Measurements from ENCODE around the gene SLC38A10.

SLC38A10 gene

DNA sequence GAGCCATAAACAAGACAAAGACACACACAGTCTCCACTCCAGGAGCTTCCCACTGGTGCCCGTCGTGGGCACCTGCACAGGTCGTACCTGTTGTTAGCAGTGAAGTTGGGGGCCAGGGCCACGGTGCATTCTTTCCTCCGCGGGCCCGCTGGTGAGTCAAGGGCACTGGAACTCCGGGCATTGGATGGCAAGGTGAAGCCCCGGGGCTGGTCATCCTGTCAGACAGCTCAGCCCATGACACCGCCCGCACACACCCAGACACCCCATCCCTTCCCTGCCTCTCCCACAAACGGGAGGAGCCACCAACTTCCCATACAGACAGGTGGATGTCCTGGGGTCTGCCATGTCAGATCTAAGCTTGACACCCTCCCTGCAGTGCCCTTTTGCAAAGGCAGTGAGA, 88.5 kb downstream of the SLC38A10 start:
- Histone ChIP-seq H3K36me3 (ENCODE audit: control insufficient read depth, low read depth, low read length) (peaks cover 3% of the 10 kb centered on the region), H3K9ac (ENCODE audit: low read length) (no peak overlapping the region)

DNA sequence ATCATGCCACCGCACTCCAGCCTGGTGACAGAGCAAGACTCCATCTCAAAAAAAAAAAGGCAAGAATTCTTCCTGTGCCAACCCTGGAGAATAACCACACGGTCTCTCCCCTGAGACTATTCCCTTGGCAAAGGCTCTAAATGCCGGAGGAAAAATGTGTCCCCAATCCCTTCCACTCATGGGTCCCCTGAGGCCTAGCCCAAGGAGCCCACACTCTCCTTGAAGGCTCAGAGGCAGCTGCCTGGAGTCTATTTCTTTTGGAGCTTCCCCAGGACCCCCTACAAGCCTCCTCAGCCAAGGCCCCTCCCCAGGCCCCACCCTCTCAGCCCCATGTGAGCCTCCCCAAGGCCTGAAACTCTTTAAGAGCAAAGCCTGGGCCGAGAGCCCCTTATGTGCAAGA, 88.9 kb downstream of the SLC38A10 start:
- H3K27me3 ChIP-seq (ENCODE audit: control insufficient read depth, insufficient read depth, low read length), result no peaks in the 10 kb centered on the region
- no peaks in the 10 kb centered on the region for H3K9me3 ChIP-seq (ENCODE audit: control insufficient read depth, low read depth, low read length)
- H3K27ac ChIP-seq (ENCODE audit: low read length), result no peak overlapping the region
- H3K36me3 ChIP-seq (ENCODE audit: control insufficient read depth, low read depth, low read length), result peaks cover 3% of the 10 kb centered on the region
- H3K4me1 ChIP-seq (ENCODE audit: control insufficient read depth, low read depth, low read length), result no peaks in the 10 kb centered on the region
- no peak overlapping the region for H3K4me3 ChIP-seq (ENCODE audit: low read length)
- no peak overlapping the region for H3K9ac ChIP-seq (ENCODE audit: low read length)

More for the DNA sequence above, 88.5 kb downstream of the SLC38A10 start:
- Histone ChIP-seq H3K27me3 (ENCODE audit: control insufficient read depth, insufficient read depth, low read length) (no peaks in the 10 kb centered on the region), H3K4me1 (ENCODE audit: control insufficient read depth, low read depth, low read length) (no peaks in the 10 kb centered on the region), H3K9me3 (ENCODE audit: control insufficient read depth, low read depth, low read length) (no peaks in the 10 kb centered on the region), H3K27ac (ENCODE audit: low read length) (no peak overlapping the region), H3K4me3 (ENCODE audit: low read length) (no peak overlapping the region)

DNA sequence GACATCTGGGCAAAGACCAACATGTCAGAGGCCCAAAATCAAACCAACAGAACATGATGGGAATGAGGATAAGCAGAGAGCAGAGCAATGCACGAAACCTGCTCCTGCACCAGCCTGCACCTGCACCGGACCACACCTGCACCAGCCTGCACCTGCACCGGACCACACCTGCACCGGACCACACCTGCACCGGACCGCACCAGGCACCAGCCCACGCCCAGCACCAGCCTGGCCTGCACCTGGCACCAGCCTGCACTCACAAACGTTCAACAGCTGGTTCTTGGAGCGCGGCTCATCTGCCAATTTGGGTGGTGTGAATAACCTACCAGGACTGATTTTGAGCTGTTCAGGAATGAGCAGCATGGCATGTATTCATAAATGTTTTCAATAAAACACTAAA, 90.5 kb downstream of the SLC38A10 start:
- no peaks in the 10 kb centered on the region for H3K9me3 ChIP-seq (ENCODE audit: control insufficient read depth, low read depth, low read length)
- H3K27ac ChIP-seq (ENCODE audit: low read length), result no peak overlapping the region
- no peak overlapping the region for H3K4me3 ChIP-seq (ENCODE audit: low read length)
- peaks cover 3% of the 10 kb centered on the region for H3K36me3 ChIP-seq (ENCODE audit: control insufficient read depth, low read depth, low read length)
- H3K27me3 ChIP-seq (ENCODE audit: control insufficient read depth, insufficient read depth, low read length), result no peaks in the 10 kb centered on the region
- H3K4me1 ChIP-seq (ENCODE audit: control insufficient read depth, low read depth, low read length), result no peaks in the 10 kb centered on the region
- H3K9ac ChIP-seq (ENCODE audit: low read length), result no peak overlapping the region

DNA sequence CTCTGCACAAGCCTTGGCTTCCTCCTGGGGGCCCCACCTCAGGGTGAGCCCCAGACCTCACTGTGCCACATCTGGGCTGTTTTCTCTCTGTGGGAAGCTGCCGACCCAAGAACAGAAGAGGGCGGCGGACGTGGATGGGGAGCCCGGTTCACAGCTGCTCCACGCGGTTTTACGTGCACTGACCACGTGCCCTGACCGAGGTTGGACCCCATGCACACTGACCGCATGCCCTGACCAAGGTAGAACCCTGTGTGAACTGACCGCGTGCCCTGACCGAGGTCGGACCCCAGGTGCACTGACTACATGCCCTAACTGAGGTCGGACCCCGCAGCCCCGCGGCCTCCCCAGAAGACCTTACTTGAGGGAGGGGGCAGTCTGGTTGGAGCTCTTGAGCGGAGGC, 92.0 kb downstream of the SLC38A10 start:
- Histone ChIP-seq H3K27me3 (ENCODE audit: control insufficient read depth, insufficient read depth, low read length) (no peaks in the 10 kb centered on the region), H3K4me1 (ENCODE audit: control insufficient read depth, low read depth, low read length) (no peaks in the 10 kb centered on the region), H3K9me3 (ENCODE audit: control insufficient read depth, low read depth, low read length) (no peaks in the 10 kb centered on the region), H3K4me3 (ENCODE audit: low read length) (no peak overlapping the region), H3K9ac (ENCODE audit: low read length) (no peak overlapping the region), H3K36me3 (ENCODE audit: control insufficient read depth, low read depth, low read length) (peaks cover 8% of the 10 kb centered on the region), H3K27ac (ENCODE audit: low read length) (no peak overlapping the region)

DNA sequence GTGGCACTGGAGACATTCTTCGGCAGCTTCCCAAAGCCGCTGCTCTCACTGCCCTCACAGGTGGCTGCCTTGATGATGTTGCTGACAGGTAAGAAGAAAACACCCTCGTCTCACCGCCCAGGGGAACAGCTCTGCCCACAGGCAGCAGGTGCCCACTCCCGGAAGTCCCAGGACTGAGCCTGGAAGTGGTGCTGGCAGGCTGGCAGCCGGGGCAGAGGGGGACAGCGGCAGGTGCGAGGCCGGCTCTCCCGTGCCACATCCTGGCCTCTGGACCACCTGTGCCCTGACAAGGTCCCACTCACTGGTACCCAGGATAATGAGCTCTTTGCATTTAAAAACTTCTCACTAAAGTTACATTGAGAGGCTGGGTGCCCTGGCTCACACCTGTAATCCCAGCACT, 92.8 kb downstream of the SLC38A10 start:
- Histone ChIP-seq H3K9ac (ENCODE audit: low read length) (no peak overlapping the region), H3K36me3 (ENCODE audit: control insufficient read depth, low read depth, low read length) (peaks cover 11% of the 10 kb centered on the region), H3K27me3 (ENCODE audit: control insufficient read depth, insufficient read depth, low read length) (no peaks in the 10 kb centered on the region), H3K9me3 (ENCODE audit: control insufficient read depth, low read depth, low read length) (no peaks in the 10 kb centered on the region), H3K4me1 (ENCODE audit: control insufficient read depth, low read depth, low read length) (no peaks in the 10 kb centered on the region), H3K4me3 (ENCODE audit: low read length) (no peak overlapping the region), H3K27ac (ENCODE audit: low read length) (no peak overlapping the region)

DNA sequence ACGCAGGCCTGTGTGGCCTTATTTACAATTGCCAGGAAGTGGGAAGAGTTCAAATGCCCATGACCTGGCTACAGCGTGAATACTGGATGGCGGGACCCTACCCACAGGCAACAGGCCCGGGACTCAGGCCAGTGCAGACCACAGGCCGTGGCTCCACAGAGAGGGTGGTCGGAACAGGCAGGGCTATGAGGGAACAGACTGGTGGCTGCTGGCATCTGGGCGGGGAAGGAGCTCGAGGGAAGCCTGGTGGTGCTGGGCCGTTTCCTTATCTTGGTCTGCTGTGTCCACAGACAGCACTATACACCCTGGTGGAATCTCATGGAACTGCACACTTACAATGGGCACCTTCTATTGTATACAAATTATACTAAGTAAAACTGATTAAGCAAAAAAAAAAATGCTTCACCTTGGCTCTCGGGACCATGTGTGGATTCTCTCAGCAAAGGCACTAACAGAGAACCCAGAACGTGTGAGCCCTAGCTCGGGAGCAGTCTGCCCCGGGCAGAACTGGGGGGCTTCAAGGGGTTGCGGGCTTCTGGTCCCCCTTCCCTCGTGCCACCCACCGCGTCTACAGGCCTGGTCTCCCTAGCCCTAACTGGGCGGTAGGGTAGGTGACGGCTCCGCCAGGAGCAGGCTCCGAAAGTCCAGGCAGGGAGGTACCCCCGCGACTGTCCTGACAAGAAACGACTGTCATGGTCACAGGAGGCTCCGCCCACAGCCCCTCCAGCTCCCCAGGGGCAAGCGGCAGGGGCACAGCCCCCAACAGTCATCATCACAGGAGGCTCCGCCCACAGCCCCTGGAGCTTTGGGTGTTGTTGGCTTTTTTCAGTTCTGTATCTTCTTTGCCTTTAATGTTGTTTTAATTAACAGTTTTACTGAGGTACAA, 94.2 kb downstream of the SLC38A10 start:
- Histone ChIP-seq H3K27me3 (ENCODE audit: control insufficient read depth, insufficient read depth, low read length) (no peaks in the 10 kb centered on the region), H3K9me3 (ENCODE audit: control insufficient read depth, low read depth, low read length) (no peaks in the 10 kb centered on the region), H3K36me3 (ENCODE audit: control insufficient read depth, low read depth, low read length) (peaks cover 11% of the 10 kb centered on the region), H3K27ac (ENCODE audit: low read length) (no peak overlapping the region), H3K4me3 (ENCODE audit: low read length) (no peak overlapping the region), H3K4me1 (ENCODE audit: control insufficient read depth, low read depth, low read length) (no peaks in the 10 kb centered on the region), H3K9ac (ENCODE audit: low read length) (no peak overlapping the region)

DNA sequence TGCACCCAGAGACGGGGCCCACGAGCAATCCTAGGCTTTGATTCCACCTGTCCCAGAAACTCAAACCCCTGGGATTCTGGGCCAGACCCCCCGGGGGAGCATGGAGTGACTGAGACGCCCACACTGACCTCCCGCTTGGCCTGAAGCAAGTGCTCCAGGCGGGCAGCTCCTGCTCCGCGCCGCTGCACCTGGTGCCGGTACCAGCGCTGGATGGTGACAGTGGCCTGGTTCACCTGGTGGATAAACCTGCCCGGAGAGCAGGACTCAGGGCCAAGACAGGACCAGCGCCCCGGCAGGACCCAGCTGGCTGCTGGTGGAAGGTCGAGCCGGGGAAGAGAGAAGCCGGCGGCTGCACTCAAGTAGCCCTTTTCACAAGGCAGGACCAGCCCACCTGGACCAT, 94.9 kb downstream of the SLC38A10 start:
- no peaks in the 10 kb centered on the region for H3K9me3 ChIP-seq (ENCODE audit: control insufficient read depth, low read depth, low read length)
- no peak overlapping the region for H3K4me3 ChIP-seq (ENCODE audit: low read length)
- H3K36me3 ChIP-seq (ENCODE audit: control insufficient read depth, low read depth, low read length), result peaks cover 14% of the 10 kb centered on the region
- H3K9ac ChIP-seq (ENCODE audit: low read length), result no peak overlapping the region
- no peaks in the 10 kb centered on the region for H3K27me3 ChIP-seq (ENCODE audit: control insufficient read depth, insufficient read depth, low read length)
- H3K27ac ChIP-seq (ENCODE audit: low read length), result no peak overlapping the region
- H3K4me1 ChIP-seq (ENCODE audit: control insufficient read depth, low read depth, low read length), result no peaks in the 10 kb centered on the region

DNA sequence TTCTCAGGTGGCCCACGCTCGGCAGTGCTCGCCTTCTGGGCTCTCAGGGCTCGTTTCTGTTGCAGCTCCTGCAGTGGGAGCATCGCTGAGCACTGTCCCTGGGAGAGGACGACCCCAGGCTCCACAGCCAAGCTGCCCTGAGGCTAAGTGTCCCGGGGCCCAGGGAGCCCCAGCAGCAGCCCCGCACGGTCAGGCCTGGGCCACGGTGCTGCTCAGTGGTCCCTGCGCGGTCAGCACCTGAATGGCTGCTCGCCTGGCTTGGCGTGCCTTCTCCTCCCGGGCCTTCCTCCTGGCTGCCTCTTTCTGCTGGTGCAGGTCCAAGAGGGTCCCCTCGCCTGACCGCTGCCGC, 95.7 kb downstream of the SLC38A10 start:
- H3K27me3 ChIP-seq (ENCODE audit: control insufficient read depth, insufficient read depth, low read length), result no peaks in the 10 kb centered on the region
- H3K27ac ChIP-seq (ENCODE audit: low read length), result no peak overlapping the region
- H3K4me3 ChIP-seq (ENCODE audit: low read length), result no peak overlapping the region
- no peaks in the 10 kb centered on the region for H3K4me1 ChIP-seq (ENCODE audit: control insufficient read depth, low read depth, low read length)
- no peaks in the 10 kb centered on the region for H3K9me3 ChIP-seq (ENCODE audit: control insufficient read depth, low read depth, low read length)
- H3K9ac ChIP-seq (ENCODE audit: low read length), result no peak overlapping the region
- H3K36me3 ChIP-seq (ENCODE audit: control insufficient read depth, low read depth, low read length), result peaks cover 11% of the 10 kb centered on the region

DNA sequence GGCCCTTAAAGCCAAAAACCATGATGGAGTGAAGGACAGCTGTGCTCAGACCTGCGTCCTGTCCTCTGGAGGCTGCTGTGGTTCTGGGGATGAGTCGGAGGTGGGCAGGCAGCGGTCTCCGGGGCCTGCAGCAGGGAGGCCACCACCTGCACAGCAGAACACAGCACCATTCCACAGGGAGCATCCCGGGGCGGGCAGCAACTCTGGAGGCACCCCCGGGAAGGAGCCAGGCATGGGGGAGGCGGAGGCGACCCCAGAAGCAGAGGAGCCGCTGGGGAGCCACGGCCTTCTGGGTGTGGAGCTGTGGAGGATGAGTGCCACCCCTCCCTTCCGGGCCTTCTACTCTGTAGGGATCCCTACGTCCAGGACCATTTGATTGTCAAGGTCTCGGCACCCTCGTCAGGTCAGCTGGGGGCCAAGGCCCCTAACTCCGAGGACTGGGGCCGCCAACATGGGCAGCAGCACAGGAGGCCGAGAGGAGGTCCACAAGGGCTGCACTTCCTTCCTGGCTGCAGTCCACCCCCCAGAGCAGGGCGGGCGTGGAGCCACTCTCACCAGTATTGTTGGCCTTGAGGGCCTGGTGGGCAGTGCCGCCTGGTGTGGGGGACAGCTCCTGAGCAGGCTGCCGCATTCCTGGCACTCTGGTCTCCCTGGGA, 96.2 kb downstream of the SLC38A10 start:
- Histone ChIP-seq H3K4me3 (ENCODE audit: low read length) (no peak overlapping the region), H3K9ac (ENCODE audit: low read length) (no peak overlapping the region), H3K9me3 (ENCODE audit: control insufficient read depth, low read depth, low read length) (no peaks in the 10 kb centered on the region), H3K27me3 (ENCODE audit: control insufficient read depth, insufficient read depth, low read length) (no peaks in the 10 kb centered on the region), H3K27ac (ENCODE audit: low read length) (no peak overlapping the region), H3K36me3 (ENCODE audit: control insufficient read depth, low read depth, low read length) (peaks cover 11% of the 10 kb centered on the region), H3K4me1 (ENCODE audit: control insufficient read depth, low read depth, low read length) (no peaks in the 10 kb centered on the region)

DNA sequence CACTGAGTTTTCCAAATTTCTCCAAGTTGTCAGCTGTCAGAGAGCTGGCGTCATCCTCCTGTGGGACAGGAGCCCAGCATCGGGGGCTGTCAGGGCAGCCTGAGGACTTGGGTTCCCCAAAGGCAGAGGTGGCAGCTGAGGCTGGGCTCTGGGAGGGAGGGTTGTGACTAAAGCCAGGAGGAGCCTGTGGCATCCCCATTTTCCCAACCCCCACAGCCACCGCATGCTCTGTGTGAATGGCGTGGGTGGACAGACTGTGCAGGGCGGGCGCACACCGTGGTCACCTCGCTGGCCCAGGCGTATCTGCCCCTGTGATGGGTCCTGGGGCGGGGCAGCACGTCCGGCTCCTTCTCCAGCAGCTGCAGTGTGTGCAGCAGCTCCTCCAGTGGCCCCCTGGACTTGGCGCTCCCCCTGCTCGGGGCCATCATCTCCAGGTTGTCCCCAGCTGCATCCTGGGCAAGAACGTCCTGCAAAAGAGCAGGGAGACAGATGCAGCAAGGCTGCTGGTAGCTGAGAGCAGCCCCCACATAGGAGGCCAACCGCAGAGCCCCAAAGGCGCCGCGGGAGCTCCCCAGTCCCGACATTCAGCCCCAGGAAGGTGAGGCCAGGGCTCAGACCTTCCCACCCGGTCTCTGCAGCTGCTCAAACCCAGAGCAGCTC, 97.1 kb downstream of the SLC38A10 start:
- no peaks in the 10 kb centered on the region for H3K9me3 ChIP-seq (ENCODE audit: control insufficient read depth, low read depth, low read length)

DNA sequence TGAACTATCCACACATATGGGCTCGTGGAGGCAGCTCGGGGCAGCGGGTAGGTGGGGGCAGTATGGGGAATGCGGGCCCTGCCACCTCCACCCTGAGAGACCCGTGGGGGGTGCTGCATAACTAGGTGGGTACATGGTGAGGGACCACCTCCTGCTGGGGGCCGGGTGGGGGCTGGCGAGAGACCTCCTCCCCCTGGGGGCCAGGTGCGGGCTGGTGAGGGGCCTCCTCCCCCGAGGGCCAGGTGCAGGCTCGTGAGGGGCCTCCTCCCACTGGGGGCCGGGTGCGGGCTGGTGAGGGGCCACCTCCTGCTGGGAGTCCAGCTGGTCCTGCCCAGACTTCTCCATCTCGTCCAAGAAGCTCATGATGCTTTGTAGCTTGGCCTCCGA, 97.7 kb downstream of the SLC38A10 start:
- Histone ChIP-seq H3K4me3 (ENCODE audit: low read length) (no peak overlapping the region), H3K9me3 (ENCODE audit: control insufficient read depth, low read depth, low read length) (no peaks in the 10 kb centered on the region), H3K4me1 (ENCODE audit: control insufficient read depth, low read depth, low read length) (no peaks in the 10 kb centered on the region), H3K9ac (ENCODE audit: low read length) (no peak overlapping the region), H3K27ac (ENCODE audit: low read length) (no peak overlapping the region), H3K27me3 (ENCODE audit: control insufficient read depth, insufficient read depth, low read length) (no peaks in the 10 kb centered on the region), H3K36me3 (ENCODE audit: control insufficient read depth, low read depth, low read length) (peaks cover 11% of the 10 kb centered on the region)

More for the DNA sequence above, 97.1 kb downstream of the SLC38A10 start:
- Histone ChIP-seq H3K4me3 (ENCODE audit: low read length) (no peak overlapping the region), H3K4me1 (ENCODE audit: control insufficient read depth, low read depth, low read length) (no peaks in the 10 kb centered on the region), H3K9ac (ENCODE audit: low read length) (no peak overlapping the region), H3K27me3 (ENCODE audit: control insufficient read depth, insufficient read depth, low read length) (no peaks in the 10 kb centered on the region), H3K36me3 (ENCODE audit: control insufficient read depth, low read depth, low read length) (peaks cover 11% of the 10 kb centered on the region), H3K27ac (ENCODE audit: low read length) (no peak overlapping the region)

Measured in iPS-18a (cell line).